Measurements from ENCODE around the gene PINLYP.
"Not testable (repeated sequence)": the region's sequence is repeated elsewhere in the genome, so short reads cannot be mapped to it uniquely, and the experiment has no call there.

Gene PINLYP

DNA sequence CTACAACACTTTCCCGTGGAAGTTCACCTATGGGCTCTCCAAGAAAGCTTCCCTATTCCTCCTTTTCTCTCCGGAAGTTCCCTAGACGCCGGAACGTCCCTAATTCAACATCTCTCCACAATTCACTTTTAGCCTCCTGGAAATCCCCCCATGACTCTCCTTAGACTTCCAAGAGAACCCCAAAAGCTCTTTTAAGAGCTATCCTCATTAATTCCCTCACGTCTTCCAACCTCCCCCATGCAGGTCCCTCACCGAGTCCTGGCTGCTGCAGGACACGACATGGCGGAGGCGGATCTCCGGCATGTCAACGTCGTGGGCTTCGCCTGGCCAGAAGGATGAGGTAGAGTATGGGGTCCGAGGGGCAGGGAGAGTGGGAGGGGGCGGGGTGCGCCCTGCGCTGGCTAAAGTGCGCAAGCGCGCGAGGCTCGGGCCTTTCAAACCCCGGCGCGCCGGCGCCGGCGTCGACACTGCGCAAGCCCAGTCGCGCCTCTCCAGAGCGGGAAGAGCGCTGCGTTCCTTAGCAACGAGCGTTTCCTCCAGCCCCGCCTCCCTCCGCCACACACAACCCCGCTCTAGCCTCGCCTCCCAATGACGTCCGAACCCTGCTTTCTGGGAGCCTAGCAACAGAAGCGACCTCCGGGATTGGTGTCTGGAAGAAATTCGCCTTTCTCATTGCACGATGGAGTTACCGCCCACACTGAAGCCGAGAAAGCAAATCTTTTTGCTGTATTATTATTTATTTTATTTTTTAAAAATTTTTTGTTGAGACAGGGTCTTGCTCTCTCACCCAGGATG, at the start of gene PINLYP, which contains the start of gene XRCC1:
TSS of gene PINLYP (plus strand) at position 646 of the 795 bp plus-strand sequence. CDS start 1,391 bp downstream, outside the sequence.
TSS of gene XRCC1 (minus strand) at position 372 of the 795 bp plus-strand sequence. CDS start at position 303, 69 bp downstream.
- DNase-seq (ENCODE audit: low read depth, low spot score) = peak; percentile 99

- DNase-seq (ENCODE audit: low read depth, low spot score) = peak; percentile 41
Measured at GRCh38 chr19:43525836-43526771, 49.5 kb upstream of the PINLYP start.

DNA sequence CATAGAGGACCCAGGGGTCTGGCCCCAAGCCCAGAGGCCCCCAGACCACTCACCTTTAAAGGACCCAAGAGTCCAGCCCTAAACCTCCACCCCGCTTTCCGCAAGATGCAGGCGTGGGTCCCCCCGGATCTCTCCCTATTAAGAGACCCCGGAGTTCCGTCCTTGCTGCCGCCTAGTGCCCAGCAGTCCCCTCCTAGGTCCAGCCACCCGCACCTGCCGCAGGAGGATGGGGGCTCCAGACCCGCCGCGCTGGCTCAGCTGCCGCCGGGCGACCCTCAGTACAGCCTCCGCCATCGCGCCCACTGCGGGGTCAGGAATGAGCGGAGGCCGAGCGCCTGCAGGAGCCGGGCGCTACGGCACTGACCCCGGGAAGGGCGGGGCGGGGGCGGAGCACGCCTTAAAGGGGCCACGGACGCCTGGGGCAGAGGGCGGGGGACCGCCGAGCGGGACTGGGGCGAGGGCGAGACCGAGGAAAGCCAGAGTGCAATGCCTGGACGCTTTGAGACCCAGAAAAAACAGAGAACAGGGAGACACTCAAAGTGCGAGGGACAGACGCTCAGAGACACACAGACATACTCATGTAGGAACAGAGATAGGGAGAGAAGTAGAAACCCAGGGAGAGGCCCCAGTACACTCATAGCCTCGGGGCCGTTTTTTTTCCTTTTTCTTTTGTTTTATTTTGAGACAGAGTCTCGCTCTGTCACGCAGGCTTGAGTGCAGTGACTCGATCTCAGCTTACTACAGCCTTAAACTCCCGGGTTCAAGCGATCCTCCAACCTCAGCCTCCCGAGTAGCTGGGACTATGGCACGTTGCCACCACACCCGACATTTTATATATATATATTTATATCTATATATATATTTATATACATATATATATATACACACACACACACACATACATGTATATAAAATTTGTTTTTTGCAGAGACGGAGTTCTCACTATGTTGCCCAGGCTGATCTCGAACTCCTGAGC, 48.4 kb upstream of the PINLYP start, which contains the start of gene ETHE1:
TSS of gene ETHE1 (minus strand) at position 318 of the 976 bp plus-strand sequence. CDS start at position 294, 24 bp downstream.
- peak; percentile 62 for DNase-seq (ENCODE audit: low read depth, low spot score)

DNA sequence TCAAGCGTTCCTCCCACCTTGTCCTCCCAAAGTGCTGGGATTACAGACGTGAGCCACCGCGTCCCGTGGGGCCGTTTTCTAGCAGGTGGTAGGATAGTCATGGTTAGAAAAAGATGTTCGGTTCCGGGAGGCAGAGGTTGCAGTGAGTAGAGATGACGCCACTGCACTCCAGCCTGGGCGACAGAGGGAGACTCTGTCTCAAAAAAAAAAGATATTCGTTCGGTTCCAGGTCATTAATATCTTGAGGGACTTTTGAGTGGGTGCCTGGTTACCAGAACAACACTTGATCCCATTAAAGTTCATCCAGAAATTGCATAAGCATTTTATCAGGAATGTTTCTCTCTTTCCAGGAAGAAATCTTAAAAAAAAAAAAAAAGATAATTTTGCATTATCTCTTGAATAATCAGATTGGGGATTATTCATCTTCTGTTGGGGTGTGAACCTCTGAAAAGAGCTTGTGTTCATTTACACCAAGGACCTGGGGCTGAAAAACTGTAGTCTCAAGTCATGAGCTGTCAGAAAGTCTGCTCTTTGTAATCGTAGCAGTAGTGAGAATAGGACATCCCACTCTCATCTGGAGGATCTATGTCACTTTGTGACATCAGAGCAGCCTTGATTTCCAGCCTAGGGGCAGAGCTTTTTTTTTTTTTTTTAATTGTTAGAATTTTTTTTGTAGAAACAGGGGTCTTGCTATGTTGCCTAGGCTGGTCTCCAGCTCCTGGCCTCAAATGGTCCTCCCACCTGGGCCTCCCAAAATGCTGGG, 47.6 kb upstream of the PINLYP start:
- no peak for DNase-seq (ENCODE audit: low read depth, low spot score)

- DNase-seq (ENCODE audit: low read depth, low spot score) = no peak
Measured at GRCh38 chr19:43532571-43532961, 43.0 kb upstream of the PINLYP start.

GRCh38 chr19:43532962-43533545, 42.5 kb upstream of the PINLYP start, which contains the start of gene ZNF575:
ZNF575 (plus strand) TSS chr19:43533188; CDS start chr19:43534423, 1,235 bp downstream.
- DNase-seq (ENCODE audit: low read depth, low spot score) = peak; percentile 99

DNA sequence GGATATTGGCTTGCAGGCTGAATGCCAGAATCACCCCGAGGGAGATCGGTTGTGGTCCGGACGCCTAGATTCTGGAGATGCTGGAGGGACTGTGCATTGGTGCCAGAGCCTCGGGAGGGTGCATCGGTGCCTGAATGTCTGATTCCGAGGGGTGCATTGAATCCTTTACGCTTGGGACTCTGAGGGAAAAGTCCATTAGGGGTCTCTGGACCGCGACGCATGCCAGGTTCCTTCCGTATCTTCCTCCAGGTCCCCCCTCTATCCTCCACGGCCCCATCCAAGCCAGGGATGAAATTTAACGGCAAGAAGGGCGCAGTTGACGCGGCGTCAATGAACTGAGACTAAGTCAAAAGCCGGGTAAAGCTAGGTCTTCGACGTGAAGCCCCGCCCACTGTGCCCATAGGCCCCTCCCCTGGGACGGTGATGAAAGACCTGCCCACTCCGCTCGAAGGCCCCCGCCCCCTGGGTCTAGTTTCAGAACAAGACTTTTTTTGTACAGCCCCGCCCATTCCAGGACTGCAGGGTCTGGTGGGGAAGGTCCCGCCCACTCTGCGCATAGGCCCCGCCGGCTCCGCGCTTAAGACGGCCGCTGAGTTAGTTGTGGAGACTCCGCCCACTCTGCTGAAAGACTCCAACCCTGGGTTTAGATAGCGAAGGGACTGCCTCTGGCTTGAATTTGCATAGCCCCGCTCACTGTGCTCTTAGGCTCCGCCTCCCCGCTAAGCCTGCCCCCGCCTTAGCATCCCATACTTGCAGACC, 41.9 kb upstream of the PINLYP start:
- peak; percentile 100 for DNase-seq (ENCODE audit: low read depth, low spot score)

DNA sequence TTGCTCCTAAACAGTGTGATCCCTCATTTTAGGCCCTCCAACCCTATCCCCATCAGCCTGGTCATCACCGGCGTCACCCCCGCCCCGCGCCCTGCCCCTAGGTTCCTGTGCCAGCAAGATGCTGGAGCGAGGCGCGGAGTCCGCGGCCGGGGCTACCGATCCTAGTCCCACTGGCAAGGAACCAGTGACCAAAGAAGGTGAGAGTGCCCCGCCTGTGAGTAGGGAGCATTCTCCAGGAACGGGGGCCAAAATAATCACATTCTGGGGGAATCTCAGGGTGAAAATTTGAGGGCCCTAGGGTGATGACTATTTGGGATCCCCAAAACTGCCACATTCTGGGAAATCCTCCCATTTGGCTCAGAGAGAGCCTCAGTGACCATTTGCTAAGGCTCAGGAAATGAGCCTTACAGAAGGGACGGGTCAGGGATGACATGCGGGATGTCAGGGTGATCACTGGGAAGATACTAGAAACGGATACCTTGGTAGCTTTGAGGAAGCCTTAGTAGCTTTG, 41.2 kb upstream of the PINLYP start:
- no peak for DNase-seq (ENCODE audit: low read depth, low spot score)

DNA sequence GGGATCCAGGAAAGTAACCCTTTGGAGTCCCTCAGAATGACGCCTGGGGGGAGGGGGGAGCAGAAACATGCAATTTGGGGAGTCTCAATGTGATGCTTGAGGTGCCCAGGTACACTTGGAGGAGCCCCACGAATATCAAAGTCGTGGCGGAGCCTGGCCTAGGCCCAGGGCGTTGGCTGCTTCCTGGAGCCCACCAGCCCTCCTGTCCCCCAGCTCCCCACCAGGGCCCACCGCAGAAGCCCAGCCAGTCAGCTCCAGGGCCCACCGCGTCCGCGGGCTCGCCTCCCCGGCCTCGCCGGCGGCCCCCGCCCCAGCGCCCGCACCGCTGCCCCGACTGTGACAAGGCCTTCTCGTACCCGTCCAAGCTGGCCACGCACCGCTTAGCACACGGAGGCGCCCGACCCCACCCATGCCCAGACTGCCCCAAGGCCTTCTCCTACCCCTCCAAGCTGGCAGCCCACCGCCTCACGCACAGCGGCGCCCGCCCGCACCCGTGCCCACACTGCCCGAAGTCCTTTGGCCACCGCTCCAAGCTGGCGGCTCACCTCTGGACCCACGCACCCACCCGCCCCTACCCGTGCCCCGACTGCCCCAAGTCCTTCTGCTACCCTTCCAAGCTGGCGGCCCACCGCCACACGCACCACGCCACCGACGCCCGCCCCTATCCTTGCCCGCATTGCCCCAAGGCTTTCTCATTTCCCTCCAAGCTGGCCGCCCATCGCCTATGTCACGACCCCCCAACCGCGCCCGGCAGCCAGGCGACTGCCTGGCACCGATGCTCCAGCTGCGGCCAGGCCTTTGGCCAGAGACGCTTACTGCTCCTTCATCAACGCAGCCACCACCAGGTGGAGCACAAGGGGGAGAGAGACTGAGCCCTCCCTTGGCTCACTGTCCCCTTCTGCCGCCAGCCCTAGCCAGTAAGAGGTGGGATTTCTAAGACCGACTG, 40.5 kb upstream of the PINLYP start:
- peak; percentile 89 for DNase-seq (ENCODE audit: low read depth, low spot score)

DNA sequence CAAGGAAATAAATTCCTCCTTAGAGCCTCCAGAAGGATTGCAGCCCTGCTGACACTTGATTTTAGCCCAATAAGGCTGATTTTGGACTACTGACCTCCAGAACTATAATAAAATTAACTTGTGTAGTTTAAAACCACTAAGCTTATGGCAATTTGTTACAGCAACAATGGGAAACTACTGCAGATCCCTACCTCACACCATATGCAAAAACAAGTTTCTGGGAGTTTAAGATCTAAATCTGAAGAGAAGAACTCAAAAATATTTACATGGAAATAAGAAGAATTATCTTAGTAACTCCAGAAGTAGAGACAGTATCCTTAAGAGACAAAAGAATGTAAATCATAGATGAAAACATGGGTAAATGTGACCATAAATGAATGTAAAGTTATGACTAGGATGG, 36.7 kb upstream of the PINLYP start:
- DNase-seq (ENCODE audit: low read depth, low spot score) = no peak

DNA sequence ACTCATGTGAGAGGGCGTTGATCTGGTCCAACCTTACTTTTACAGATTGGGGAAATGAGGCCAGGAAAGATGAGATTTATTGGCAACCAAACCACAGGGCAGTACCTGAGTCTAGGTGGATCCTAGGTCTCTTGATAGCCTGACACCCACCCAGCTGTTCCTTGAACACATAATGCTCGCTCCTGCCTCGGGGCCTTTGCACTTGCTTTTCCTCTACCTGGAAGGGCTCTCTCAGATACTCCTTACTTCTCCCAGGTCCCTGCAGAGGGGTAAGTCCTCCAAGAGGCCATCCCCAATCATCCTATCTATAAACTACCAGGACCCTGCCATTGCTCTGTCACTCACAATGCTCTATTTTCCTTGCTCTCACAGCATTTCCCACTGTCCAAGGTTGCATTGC, 35.2 kb upstream of the PINLYP start:
- no peak for DNase-seq (ENCODE audit: low read depth, low spot score)

DNA sequence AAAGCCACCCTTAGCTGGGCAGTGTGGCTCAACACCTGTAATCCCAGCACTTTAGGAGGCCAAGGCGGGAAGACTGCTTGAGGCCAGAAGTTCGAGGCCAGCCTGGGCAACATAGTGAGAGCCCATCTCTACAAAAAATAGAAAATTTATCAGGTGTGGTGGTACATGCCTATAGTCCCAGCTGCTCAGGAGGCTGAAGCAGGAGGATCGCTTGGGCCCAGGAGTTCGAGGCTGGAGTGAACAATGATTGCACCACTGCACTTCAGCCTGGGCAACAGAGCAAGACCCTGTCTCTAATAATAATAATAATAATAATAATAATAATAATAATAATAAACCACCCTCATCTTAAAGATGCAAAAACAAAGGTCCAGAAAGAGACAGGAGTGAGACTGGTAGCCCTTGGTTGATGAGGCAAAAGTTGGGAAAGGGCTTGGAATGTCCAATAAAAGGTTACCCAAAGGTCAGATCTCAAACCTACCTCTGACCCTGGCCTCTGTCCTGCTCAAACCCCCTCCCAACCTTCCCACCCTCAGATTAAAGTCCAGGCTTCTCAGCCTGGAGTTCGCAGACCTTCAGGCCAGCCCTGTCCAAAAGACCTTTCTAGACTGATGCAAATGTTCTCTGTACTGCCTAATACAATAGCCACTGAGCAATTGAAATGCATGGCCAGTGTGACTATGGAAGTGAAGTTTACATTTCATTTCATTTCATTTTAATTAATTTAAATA, 33.5 kb upstream of the PINLYP start:
- no peak for DNase-seq (ENCODE audit: low read depth, low spot score)

DNA sequence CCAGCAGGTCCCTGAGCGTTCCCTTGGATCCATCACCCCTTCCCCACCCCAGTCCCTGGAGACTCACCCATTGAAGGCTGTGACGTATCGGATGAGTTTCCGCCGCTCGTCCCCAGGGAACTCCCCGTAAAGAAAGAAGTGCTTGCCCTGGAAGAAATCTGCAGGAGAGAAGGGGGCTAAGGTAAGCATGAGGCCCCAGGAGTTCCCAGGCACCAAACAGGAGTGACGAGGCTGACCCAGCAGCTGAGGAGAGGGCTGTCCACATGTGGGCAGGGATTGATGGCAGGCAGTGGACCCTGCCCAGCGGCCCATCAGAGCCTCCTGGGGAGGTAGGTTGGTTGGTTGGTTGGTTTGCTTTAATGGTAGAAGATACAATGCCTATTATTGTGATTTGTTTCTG, 31.5 kb upstream of the PINLYP start:
- no peak for DNase-seq (ENCODE audit: low read depth, low spot score)

GRCh38 chr19:43545276-43545675, 30.3 kb upstream of the PINLYP start:
- DNase-seq (ENCODE audit: low read depth, low spot score) = no peak

DNA sequence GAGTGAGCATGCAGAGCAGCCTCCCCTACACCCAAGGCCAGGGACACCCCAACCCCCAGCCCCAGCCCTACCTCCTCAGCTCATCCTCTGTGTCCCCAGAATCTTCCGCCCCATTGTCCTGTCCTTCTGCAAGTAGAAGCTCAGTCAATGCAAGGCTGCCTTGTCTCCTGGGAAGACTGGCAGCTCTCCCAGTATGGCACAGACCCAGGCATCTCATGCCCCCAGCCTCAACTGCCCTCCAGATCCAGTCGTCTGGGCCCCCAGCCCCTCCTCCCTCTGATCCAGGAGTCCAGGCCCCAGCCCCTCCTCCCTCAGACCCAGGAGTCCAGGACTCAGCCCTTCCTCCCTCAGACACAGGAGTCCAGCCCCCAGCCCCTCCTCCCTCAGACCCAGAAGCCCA, 29.6 kb upstream of the PINLYP start:
- no peak for DNase-seq (ENCODE audit: low read depth, low spot score)

DNA sequence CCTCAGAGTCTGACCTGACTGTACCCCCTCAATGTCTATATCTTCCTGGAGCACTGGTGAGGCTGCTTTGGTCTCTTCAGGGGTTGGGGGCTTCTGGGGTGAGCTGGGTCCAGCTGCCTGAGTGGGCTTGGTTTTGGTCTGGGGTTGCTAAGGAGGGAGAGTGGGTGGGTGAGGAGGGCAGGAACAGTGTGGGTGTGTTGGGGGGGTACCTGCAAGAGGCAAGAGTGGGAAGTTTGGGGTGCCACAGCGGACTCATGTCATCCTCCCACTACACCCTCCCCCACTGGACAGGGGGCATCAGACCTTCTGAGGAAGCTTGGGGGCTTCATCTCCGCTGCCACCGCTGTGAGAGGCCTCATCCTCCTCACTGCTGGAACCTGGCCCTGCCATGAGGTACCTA, 29.0 kb upstream of the PINLYP start:
- DNase-seq (ENCODE audit: low read depth, low spot score) = no peak

- not testable (repeated sequence) for DNase-seq (ENCODE audit: low read depth, low spot score)
Measured at GRCh38 chr19:43547926-43548325, 27.7 kb upstream of the PINLYP start.

Measured in ELF-1 (cell line).